ENCODE data around the gene DPP8.

DPP8 gene

DNA sequence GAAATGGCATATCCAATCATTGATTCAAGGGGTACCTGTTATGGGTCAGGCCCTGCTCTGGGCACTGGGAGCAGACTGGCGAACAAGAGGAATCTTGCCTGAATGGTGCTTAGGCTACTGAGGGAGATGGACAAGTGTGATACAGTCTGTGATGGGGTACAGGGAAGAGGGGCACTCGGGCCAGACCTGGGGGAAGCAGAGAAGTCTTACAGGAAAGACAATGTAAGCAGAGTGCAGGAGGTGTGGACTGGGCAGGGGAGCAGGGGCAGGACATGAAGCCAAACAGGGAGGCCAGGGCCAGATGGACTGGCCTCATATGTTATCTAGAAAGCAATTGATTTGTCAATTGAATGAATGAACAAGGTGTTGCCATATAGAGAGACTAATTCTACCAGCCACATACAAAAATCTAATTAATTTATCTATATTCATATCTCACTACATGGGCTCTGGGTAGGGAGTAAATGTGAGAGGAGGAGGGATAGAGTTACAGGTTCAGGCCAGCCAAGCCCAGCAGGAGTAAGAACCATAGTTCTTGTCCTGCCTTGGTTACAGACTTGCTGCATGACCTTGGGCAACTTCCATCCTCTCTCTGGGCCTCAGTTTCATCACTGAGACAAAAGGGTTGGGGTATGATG lies 91.2 kb downstream of the DPP8 start:
- no peak for DNase-seq
- no peak for ATAC-seq

- DNase-seq (no peak), ATAC-seq (no peak)
Measured at GRCh38 chr15:65424683-65425082, 92.8 kb downstream of the DPP8 start.

DNA sequence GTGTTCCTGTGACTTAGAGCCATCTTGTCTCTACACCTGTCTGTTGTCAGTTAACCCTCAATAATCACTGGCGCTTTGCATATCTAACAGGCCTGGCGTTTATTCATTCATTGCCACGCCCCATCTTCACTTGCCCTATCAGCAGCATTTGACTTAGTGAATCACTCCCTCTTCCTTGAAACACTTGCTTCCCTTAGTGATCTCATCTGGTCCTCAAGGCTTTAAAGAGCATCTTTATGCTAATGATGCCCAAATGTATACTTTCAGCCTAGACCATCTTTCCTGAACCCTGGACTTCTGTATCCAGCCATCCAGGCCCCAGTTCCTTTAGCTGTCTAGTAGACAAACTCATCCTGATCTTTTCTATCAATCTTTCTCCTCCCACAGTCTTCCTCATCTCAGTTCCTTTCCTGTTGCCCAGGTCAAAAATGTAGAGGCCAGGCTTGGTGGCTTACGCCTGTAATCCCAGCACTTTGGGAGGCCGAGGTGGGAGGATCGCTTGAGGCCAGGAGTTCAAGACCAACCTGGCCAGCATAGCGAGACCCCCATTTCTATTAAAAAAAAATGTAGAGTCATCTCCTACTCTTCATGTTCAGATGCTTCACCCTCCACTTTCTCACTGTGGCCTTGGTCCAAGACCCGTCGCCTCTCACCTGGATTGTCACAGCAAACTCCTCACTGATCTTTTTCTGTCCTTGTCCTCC lies 93.4 kb downstream of the DPP8 start:
- peak; percentile 19 for ATAC-seq
- no peak for DNase-seq

- ATAC-seq = no peak
- DNase-seq = no peak
Measured at GRCh38 chr15:65423150-65423975, 94.1 kb downstream of the DPP8 start.

GRCh38 chr15:65421360-65422215 lies 95.9 kb downstream of the DPP8 start:
- peak; percentile 34 for DNase-seq
- ATAC-seq = peak; percentile 14

DNA sequence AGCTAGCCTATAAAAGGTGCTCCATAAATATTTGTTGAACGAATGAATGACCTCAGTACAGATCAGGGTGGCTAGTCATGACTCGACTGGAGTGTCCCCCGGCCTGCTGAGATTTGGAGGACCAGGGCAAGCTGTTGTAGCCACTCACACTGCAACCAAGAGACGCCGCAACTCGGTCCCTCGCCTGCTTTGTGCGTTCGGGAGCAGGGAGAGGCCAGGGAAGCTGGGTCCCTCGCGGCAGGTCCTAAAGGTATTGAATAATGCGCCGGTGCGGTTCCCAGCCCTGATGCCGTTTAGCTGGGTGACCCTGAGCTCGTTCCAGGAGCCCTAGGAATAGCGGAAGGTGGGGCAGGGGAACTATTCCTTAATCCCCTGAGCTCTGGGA lies 96.5 kb downstream of the DPP8 start:
- DNase-seq (no peak), ATAC-seq (no peak)

DNA sequence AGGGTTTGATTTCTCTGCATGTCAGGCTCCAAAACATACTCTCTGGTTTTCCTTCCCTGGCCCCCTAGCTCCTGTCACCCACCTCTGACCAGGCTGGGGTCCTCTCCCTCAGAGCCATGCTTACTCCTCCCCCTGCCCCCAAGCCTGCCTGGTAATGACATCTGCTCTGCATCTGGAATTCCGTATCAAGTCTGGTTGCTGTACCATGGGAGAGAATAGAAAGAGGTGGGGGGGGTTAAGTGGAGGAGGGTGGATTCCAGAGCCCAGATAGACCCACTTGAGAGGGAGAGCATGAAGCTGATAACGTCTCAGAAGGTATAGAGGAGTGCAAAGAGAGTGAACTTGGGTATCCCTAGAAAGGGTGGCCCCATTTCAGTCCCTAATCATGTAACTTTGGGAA lies 98.9 kb downstream of the DPP8 start:
- ATAC-seq (no peak), DNase-seq (no peak)

- no peak for DNase-seq
- no peak for ATAC-seq
Measured at GRCh38 chr15:65416845-65417416, 100.6 kb downstream of the DPP8 start.

- no peak for ATAC-seq
- no peak for DNase-seq
Measured at GRCh38 chr15:65414841-65415621, 102.5 kb downstream of the DPP8 start.

DNA sequence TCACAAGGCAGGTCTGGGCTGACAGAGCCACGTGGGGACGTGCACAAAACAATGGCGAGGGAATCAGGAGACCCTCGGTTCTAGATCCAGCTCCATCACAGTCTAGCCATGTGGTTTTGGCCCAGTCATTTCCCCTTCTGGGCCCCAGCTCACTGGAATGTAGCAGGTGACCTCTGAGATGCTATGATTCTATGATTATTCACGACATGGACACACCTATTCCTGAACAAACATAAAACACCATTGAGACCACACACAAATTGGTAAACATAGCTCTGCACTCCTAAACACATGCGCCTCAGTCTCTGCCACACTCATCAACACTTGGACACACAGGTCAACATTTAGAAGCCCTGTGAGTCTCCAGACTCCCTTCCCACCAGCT lies 103.7 kb downstream of the DPP8 start:
- no peak for ATAC-seq
- DNase-seq = no peak

- DNase-seq (no peak), ATAC-seq (no peak)
Measured at GRCh38 chr15:65413051-65413759, 104.3 kb downstream of the DPP8 start.

DNA sequence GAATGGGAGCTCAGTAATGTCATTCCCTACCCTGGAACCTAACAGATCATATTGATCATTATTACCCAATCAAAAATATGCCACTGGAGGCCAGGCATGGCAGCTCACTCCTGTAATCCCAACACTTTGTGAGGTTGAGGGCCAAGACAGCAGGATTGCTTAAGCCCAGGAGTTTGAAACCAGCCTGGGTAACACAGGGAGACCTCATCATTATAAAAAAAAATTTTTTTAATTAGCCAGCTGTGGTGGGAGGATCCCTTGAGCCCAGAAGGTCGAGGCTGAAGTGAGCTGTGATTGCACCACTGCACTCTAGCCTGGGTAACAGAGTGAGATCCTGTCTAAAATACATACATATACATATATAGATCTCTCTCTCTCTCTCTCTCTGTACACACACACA lies 104.9 kb downstream of the DPP8 start:
- DNase-seq = no peak

DNA sequence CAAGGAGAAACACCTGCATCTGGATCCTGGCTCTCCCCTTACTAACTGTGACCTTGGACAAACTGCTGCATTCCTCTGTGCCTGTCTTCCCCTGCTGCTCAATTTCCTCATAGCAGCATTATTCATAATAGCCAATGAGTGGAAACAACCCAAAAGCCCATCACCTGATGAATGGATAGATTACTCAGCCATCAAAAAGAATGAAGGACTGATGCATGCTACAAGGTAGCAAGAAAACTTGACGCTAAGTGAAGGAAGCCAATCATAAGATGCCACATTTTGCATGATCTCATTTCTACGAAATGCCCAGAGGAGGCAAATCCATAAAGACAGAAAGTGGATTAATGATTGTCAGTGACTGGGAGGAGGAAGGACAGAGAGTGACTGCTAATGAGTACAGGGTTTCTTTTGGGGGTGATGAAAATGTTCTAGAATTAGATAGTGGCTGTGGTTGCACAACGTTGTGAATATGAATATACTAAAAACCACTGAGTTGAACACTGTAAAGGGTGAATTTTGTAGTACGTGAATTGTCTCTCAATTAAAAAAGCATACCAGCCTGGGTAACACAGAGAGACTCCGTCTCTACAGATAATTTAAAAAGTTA lies 105.9 kb downstream of the DPP8 start:
- ATAC-seq (no peak), DNase-seq (no peak)

More for the DNA sequence above, 104.9 kb downstream of the DPP8 start:
- ATAC-seq = no peak

- DNase-seq (no peak), ATAC-seq (no peak)
Measured at GRCh38 chr15:65410972-65411371, 106.5 kb downstream of the DPP8 start.

DNA sequence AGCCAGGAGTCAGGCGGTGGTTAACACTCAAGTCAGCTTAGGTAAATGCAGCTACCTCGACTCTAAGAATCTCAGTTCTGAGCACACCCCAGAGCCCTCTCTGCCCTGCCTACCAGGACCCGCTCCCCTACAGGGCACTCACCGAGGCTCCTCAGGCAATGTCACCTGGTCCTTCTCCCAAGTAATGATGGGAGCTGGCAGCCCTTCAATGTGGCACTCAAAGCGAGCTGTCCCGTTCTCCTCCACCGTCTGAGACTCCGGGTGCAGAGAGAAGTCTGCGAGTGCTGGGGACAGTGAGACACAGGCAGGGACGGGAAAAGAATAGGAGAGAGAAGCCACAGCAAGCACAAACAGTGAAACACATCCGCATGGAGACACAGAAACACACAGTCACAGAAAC lies 107.5 kb downstream of the DPP8 start:
- DNase-seq (no peak), ATAC-seq (no peak)

- ATAC-seq (peak; percentile 63), DNase-seq (no peak)
Measured at GRCh38 chr15:65409036-65409631, 108.4 kb downstream of the DPP8 start.

- DNase-seq (no peak), ATAC-seq (no peak)
Measured at GRCh38 chr15:65408324-65409035, 109.0 kb downstream of the DPP8 start.

DNA sequence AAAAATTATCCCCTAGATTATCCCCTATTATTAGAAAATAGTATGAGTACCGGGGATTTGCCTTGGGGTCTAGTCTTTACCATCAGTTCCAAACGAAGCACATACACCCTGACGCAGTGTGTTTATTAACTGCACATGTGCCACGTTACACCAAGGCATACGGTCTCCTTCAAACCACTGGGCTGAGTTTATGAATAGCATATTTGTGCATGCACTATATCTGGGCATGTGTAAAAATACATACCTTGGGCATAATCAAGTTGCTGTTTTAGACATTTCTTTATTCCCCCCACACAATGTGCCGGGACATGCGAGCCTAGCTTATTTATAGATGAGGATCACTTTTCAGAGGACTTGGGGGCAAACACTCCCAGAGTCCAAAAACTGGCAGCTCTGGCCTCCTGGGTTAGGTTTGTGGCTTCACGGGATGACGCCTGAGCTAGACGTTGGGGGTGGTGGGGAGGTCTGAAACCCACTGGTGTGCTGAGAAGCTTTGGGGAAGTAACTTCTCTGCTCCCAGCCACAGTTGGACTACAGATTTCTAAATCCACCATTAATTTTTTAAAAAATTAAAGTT lies 111.0 kb downstream of the DPP8 start:
- DNase-seq = no peak

More for the DNA sequence above, 111.0 kb downstream of the DPP8 start:
- no peak for ATAC-seq

All from stimulated activated naive CD8-positive, alpha-beta T cell treated with anti-CD3 and anti-CD28 coated beads, Interleukin-15, Interleukin-2, amounts not matched to agents 100 U/mL and 50 U/mL, for 24 hours (primary cell).